K562 (cell line): ENCODE measurements around the gene SPON1. TPM values are rescaled to one million over a fixed set of nuclear protein-coding genes. Genes with fewer than 3 reads are reported as not detected.

Experiments
- ATAC-seq: fragments of 200-7000 bp; cut with Tn5 transposase; 3 replicates; pipeline ENCODE4 v1.9.1; 2020; ENCODE audit warnings: moderate library complexity
- BruUV-seq: library from RNA; stranded (reverse); fragments of 400-500 nt; replicated peaks from 2 replicates; lab custom pipeline; 2021; lab: Mats Ljungman, UMichigan
- CTCF ChIA-PET: fragments of 300-600 bp; formaldehyde crosslinking; extraction: SDS; loops from one replicate; lab custom pipeline; 2021; ENCODE audit warnings: low intra/inter-chr PET ratio; lab: Yijun Ruan, JAX
- POLR2A ChIA-PET: fragments of 300-600, 350-650 bp; sonication (Branson Sonifier 250); formaldehyde crosslinking; extraction: SDS; loops from one replicate; lab custom pipeline; 2021; ENCODE audit warnings: antibody characterized with exemption, inconsistent platforms; lab: Yijun Ruan, JAX
- DNase-seq, 4 experiments: peaks; one replicate each; pipeline versions ENCODE4 v3.0.0 to v3.0.0-alpha.2; 2011 to 2018; ENCODE audit warnings: low spot score in 3 of 4, mixed read lengths in 3 of 4; ENCODE audit errors: extremely low read depth in 1 of 4
- FAIRE-seq: peaks from 2 replicates; lab custom pipeline; 2011; peaks lifted over from hg19 to GRCh38; lab: Jason Lieb, UNC
- H2AFZ ChIP-seq: 2 replicates; pipeline ENCODE4 v1.6.0; 2011; ENCODE audit warnings: low read depth, low read length, control low read depth, inconsistent platforms
- H3K27ac ChIP-seq: fragments of 200-600 bp; 3 replicates; pipeline ENCODE4 v1.8.0; 2011; ENCODE audit warnings: low read depth, mild to moderate bottlenecking, control low read depth, inconsistent platforms, low read length, moderate library complexity, mixed read lengths; ENCODE audit errors: extremely low read depth
- H3K27me3 ChIP-seq, 2 experiments: fragments of 300-600 bp in 1 of 2; 2 replicates in 1 of 2; 3 replicates in 1 of 2; pipeline versions ENCODE4 v1.6.0 to v1.8.0; 2011; ENCODE audit warnings: inconsistent platforms in 2 of 2, low read length in 2 of 2, mild to moderate bottlenecking in 1 of 2, mixed read lengths in 1 of 2, moderate library complexity in 1 of 2; ENCODE audit not compliant: control insufficient read depth in 2 of 2, insufficient read depth in 2 of 2
- H3K36me3 ChIP-seq: fragments of 300-600 bp; 3 replicates; pipeline ENCODE4 v1.8.0; 2011; ENCODE audit warnings: mild to moderate bottlenecking, low read length, inconsistent platforms; ENCODE audit not compliant: control insufficient read depth, insufficient read depth
- H3K4me1 ChIP-seq, 2 experiments: fragments of 200-600 bp in 1 of 2; replicated peaks in 1 of 2; 2 replicates in 1 of 2; 3 replicates in 1 of 2; pipeline versions ENCODE4 v1.5.1 to v1.8.0; 2011; ENCODE audit warnings: inconsistent platforms in 2 of 2, low read length in 2 of 2, mild to moderate bottlenecking in 1 of 2, mixed read lengths in 1 of 2, moderate library complexity in 1 of 2; ENCODE audit not compliant: control insufficient read depth in 2 of 2, insufficient read depth in 2 of 2
- H3K4me2 ChIP-seq: 2 replicates; pipeline ENCODE4 v1.6.1; 2011; ENCODE audit warnings: low read length, control low read depth, inconsistent platforms, mixed read lengths; ENCODE audit not compliant: insufficient read depth
- H3K4me3 ChIP-seq: fragments of 200-600 bp; sonication (generic), shearing (Covaris generic); 2 replicates; pipeline ENCODE4 v1.5.1; 2016; ENCODE audit warnings: control low read depth, inconsistent platforms
- H3K79me2 ChIP-seq: fragments of 200-600 bp; 3 replicates; pipeline ENCODE4 v1.8.0; 2011; ENCODE audit warnings: low read length, inconsistent platforms; ENCODE audit not compliant: control insufficient read depth, insufficient read depth
- H3K9ac ChIP-seq, 2 experiments: 2 replicates each; pipeline versions ENCODE4 v1.6.0 to v1.6.1; 2011; ENCODE audit warnings: low read depth in 2 of 2, low read length in 2 of 2, control low read depth in 1 of 2, inconsistent platforms in 1 of 2, mild to moderate bottlenecking in 1 of 2, mixed read lengths in 1 of 2; ENCODE audit not compliant: insufficient read depth in 1 of 2
- H3K9me1 ChIP-seq: one replicate; pipeline ENCODE4 v1.6.0; 2011; ENCODE audit warnings: inconsistent platforms, mild to moderate bottlenecking, low read length, moderate library complexity; ENCODE audit not compliant: control insufficient read depth, insufficient read depth
- H3K9me3 ChIP-seq: replicated peaks from 2 replicates; pipeline ENCODE4 v1.5.1; 2011; ENCODE audit warnings: low read depth, low read length, inconsistent platforms; ENCODE audit not compliant: control insufficient read depth, insufficient read depth
- H4K20me1 ChIP-seq: replicated peaks from 2 replicates; pipeline ENCODE4 v1.6.1; 2011; ENCODE audit warnings: low read length, inconsistent platforms, mixed read lengths; ENCODE audit not compliant: control insufficient read depth, insufficient read depth
- WGBS: fragments of 100-300 bp; shearing (Covaris generic); methylation state at CpG from one replicate; pipeline ENCODE4 v1.1.6; 2016; ENCODE audit warnings: low coverage, mixed read lengths; ENCODE audit not compliant: insufficient coverage; ENCODE audit errors: missing lambda C conversion rate; 5-methylcytosine and 5-hydroxymethylcytosine counted together
- in situ Hi-C: fragments of 300-500 bp; cut with MboI; formaldehyde crosslinking; loops from 4 replicates; pipeline ENCODE4 v1.15.0; 2018; ENCODE audit warnings: inconsistent platforms, mixed read lengths
- intact Hi-C: fragments of 100-400 bp; cut with micrococcal nuclease; formaldehyde crosslinking; loops from 2 replicates; pipeline ENCODE4 v1.14.2; 2022
- polyA plus RNA-seq, 8 experiments: library from polyadenylated mRNA; depleted of rRNA in 4 of 8; stranded (reverse) in 5 of 8; unstranded in 3 of 8; fragments of >200 nt; fragmentation: Nextera tagmentation in 2 of 8; fragmentation: Illumina TruSeq in 1 of 8; extraction: Ambion mirVana in 2 of 8; extraction: Trizol in 1 of 8; gene quantifications; 2 replicates each; pipeline versions ENCODE4 v1.2.1 to v1.2.3, GENCODE V29; 2011 to 2014; ENCODE audit warnings: inconsistent platforms in 1 of 8, missing spikeins in 1 of 8
- total RNA-seq, 7 experiments: library from RNA; depleted of rRNA in 6 of 7; stranded (reverse); fragments of >200 nt in 6 of 7; fragmentation: Illumina TruSeq in 2 of 7; extraction: Trizol in 2 of 7; gene quantifications; 2 replicates each; pipeline versions ENCODE4 v1.2.1 to v1.2.3, GENCODE V29; 2011 to 2021; ENCODE audit warnings: low replicate concordance in 1 of 7
- TF ChIP-seq, protein P1 (sequence below): IDR thresholded peaks from 2 replicates; pipeline ENCODE4 v1.6.1; 2012; ENCODE audit warnings: low read depth, low read length, improper control_type of control experiment, borderline replicate concordance
- TF ChIP-seq, protein P2 (sequence below), 2 experiments: fragments of 450-650 bp in 1 of 2; sonication (generic) in 1 of 2; formaldehyde crosslinking in 1 of 2; IDR thresholded peaks; 2 replicates each; pipeline versions ENCODE4 v1.7.1 to v1.9.0; 2016 to 2022; ENCODE audit warnings: inconsistent platforms in 1 of 2, mild to moderate bottlenecking in 1 of 2, missing genetic modification reagents in 1 of 2

The SPON1 gene
- total and polyA plus RNA-seq, 9 of the 15 experiments (the other 6 are each of a cell fraction or from before 2014, with no cell fraction given) = 0.04 to 0.06 TPM; not detected in 7

DNA sequence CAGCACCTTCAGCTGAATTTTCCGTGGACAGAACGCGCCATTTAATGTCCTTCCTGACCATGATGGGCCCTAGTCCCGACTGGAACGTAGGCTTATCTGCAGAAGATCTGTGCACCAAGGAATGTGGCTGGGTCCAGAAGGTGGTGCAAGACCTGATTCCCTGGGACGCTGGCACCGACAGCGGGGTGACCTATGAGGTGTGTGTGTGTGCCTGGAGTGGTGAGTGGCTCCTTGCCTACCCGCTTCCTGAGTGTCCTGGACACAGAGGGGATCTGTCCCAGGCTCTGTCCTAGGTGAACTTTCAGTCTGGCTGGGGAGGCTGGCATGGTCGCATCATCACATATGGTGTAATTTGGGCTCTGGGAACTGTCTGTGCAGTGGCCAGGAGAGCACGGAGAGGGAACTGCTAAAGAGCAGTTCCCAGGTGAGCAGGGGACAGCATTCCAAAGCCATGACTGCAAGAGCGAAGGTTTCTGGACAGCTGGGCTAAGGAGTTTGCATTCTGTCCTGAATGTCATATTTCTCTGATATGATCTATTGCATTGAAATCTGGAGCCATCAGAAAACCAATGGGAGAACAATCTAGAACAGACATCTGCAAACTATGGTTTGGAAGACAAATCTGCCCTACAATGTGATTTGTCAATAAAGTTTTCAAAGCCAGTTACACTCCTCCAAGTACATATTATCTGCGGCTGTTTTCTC lies 292.2 kb downstream of the SPON1 start:
- Histone ChIP-seq H3K9ac (no peak overlapping the region), H3K36me3 (no peaks in the 10 kb centered on the region), H3K9me1 (no peaks in the 10 kb centered on the region), H4K20me1 (no peaks in the 10 kb centered on the region; the same call in 1 of the 2 replicates), H3K4me1 (peaks cover 0 to 7% of the 10 kb centered on the region in 2 experiments; a peak in 2 of 5 replicates), H3K27me3 (peaks cover 22 to 66% of the 10 kb centered on the region in 2 experiments), H3K79me2 (no peaks in the 10 kb centered on the region), H2AFZ (no peak overlapping the region), H3K27ac (no peak overlapping the region), H3K4me2 (no peak overlapping the region), H3K4me3 (no peak overlapping the region), H3K9me3 (no peaks in the 10 kb centered on the region)
- no peak for FAIRE-seq
- TF ChIP-seq, protein P1, sequence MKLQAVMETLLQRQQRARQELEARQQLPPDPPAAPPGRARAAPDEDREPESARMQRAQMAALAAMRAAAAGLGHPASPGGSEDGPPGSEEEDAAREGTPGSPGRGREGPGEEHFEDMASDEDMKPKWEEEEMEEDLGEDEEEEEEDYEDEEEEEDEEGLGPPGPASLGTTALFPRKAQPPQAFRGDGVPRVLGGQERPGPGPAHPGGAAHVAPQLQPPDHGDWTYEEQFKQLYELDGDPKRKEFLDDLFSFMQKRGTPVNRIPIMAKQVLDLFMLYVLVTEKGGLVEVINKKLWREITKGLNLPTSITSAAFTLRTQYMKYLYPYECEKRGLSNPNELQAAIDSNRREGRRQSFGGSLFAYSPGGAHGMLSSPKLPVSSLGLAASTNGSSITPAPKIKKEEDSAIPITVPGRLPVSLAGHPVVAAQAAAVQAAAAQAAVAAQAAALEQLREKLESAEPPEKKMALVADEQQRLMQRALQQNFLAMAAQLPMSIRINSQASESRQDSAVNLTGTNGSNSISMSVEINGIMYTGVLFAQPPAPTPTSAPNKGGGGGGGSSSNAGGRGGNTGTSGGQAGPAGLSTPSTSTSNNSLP = no peak
- TF ChIP-seq, protein P2, sequence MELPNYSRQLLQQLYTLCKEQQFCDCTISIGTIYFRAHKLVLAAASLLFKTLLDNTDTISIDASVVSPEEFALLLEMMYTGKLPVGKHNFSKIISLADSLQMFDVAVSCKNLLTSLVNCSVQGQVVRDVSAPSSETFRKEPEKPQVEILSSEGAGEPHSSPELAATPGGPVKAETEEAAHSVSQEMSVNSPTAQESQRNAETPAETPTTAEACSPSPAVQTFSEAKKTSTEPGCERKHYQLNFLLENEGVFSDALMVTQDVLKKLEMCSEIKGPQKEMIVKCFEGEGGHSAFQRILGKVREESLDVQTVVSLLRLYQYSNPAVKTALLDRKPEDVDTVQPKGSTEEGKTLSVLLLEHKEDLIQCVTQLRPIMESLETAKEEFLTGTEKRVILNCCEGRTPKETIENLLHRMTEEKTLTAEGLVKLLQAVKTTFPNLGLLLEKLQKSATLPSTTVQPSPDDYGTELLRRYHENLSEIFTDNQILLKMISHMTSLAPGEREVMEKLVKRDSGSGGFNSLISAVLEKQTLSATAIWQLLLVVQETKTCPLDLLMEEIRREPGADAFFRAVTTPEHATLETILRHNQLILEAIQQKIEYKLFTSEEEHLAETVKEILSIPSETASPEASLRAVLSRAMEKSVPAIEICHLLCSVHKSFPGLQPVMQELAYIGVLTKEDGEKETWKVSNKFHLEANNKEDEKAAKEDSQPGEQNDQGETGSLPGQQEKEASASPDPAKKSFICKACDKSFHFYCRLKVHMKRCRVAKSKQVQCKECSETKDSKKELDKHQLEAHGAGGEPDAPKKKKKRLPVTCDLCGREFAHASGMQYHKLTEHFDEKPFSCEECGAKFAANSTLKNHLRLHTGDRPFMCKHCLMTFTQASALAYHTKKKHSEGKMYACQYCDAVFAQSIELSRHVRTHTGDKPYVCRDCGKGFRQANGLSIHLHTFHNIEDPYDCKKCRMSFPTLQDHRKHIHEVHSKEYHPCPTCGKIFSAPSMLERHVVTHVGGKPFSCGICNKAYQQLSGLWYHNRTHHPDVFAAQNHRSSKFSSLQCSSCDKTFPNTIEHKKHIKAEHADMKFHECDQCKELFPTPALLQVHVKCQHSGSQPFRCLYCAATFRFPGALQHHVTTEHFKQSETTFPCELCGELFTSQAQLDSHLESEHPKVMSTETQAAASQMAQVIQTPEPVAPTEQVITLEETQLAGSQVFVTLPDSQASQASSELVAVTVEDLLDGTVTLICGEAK (IDR thresholded peaks at IDR 0.05) = peak; percentile 77
- TF ChIP-seq, protein P2 (CRISPR knock-in tag; IDR thresholded peaks at IDR 0.05) = peak; percentile 50; the same call in 1 of the 2 replicates
- BruUV-seq = no TSS peak
- in situ Hi-C loops (no loop called here), intact Hi-C loops (no loop called here)
- no peak for DNase-seq
- ATAC-seq = no peak
- 0% methylated on average over 13 of the region's 13 CpGs for WGBS
- ChIA-PET CTCF (no interaction called here), POLR2A (no interaction called here)
